HG02943 (cell line): Measurements from ENCODE around the gene EYS.

Experiments used
- ATAC-seq: cut with Tn5 transposase; IDR thresholded peaks from one replicate; pipeline ENCODE4 v1.9.1; 2021; ENCODE audit warnings: mild to moderate bottlenecking, low read depth, moderate library complexity; ENCODE audit not compliant: unreplicated experiment

Gene EYS

DNA sequence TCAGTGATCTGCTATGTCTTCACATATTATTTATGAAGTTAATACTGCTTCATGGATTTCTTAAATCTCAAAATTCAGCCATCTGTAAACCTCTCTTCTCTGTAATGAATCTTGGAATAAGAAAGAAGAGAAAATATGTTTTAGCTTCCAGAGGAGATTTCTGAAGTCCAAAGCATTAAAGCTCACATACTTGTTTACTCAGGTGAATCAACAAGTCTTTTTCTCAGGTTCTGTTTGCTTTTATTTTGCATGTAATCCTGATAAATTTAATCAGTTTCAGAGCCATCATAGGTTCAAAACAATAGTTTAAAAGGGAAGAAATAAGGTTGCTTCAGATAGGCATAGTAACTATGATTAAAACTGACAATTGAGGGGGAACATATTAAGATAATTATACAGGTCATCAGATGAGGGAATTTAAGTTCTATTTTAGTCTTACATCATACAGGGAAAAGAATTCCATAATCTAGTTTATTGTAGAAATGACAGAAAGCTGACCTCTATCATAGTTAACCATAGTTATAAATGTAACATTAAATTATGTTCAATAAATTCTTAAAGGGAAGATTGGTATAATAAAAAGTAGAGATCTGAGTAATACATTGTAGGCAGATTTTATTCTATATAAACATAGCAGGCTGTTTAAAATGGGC lies 716.2 kb downstream of the EYS start:
- ATAC-seq = no peak

DNA sequence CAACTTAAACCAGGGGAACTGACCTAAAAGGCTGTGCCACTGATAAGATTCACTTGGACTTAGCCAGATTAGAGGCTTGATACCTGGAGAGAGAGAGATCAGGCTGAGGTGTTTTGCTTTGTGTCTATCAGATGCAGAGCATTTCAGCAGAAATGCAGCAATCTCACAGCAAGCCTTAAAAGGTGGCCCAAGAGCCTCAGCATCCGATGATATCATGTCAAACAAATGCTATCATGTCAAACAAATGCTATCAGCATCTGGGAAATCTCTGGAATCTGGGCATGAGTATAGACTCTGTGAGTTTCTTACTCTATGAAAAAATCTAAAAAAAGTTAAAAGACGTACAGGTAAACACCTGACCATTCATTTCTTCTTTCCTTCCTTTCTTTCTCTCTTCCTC lies 718.9 kb downstream of the EYS start:
- ATAC-seq = no peak

DNA sequence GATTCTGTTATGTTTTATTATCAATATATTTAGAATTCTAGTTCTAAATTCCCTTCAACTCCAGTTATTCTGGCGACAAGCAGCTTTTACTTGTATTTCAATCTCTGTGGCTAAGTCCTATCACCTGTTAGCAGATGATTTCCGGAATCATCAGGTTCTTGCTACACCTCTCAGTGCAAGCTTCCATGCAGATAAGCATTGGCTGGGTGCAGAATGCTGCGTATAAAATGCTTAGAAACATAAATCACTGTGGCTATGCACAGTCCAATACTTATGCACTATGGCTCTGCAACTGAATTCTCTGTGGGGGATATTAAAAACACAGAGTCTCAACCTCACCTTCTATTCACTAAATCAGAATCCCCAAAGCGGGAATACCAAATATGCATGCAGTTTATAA lies 720.0 kb downstream of the EYS start:
- no peak for ATAC-seq

DNA sequence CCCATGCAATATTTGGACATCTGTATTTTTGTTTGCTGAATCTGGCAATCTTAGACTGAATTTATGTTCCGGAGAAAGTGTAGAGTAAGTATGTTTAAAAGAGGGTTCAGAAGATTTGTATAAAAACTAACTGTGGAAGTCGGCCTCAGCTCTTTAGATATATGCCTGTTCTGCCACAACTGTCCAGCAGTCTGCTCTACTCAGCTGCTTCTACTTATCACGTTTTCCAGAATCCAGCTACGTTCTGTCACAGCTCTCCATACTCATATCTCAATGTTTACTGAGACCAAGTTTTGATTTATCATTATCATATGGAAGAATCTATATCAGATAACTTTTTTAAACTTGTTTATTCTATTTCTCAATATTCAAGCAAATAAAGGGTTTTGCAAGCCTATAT lies 721.3 kb downstream of the EYS start:
- no peak for ATAC-seq

DNA sequence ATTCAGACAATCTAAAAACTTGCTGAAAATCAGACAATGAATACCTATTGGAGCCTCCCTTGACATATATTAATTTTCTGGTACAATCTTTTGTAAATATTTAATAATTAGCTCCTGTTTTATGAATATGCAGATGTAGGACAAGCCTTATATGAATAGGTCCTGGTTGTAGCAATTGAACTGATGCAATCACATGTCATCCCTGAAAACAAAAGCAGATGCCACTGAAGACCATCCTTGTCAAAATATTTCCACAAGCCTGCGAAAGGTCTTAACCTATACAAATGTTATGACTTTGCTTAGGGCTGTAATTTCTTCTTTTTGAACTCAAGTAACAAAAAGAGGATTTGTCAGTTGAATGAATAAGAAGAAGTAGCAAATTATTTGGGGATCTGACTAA lies 722.1 kb downstream of the EYS start:
- no peak for ATAC-seq

DNA sequence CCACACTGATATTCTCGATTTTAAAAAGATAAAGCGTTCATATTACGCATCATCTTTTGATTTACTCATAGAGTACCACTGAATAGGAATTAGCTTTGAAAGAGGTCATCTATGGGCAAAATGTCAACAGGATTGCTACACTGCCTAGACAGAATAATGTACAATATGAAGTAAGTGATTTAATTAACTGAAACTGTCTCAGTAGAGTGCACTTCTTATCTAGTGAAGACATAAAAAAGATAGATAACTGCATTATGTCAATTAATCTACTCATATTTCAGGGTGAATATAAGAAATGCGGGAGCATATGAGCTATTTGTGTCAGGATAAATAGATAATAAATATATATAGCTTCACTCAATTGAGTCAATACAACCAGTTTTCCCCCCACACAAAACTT lies 723.9 kb downstream of the EYS start:
- no peak for ATAC-seq

DNA sequence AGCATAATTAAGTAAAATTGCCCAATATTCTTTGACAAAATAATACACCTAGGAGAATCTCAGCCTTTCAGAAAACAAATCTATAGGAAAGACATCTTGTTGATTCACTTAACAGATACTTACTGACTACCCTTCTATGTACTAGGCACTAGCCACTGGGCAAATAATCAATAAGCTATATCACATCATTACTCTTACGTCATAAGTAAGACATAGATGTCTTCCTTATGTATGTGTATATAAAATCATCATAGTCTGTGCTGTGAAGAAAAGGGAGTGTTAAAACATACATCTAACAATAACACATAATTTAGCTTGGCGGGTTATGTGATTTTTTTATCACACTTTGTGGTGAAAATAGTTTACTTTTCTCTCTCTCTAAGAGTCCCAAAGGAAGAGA lies 733.9 kb downstream of the EYS start:
- no peak for ATAC-seq

DNA sequence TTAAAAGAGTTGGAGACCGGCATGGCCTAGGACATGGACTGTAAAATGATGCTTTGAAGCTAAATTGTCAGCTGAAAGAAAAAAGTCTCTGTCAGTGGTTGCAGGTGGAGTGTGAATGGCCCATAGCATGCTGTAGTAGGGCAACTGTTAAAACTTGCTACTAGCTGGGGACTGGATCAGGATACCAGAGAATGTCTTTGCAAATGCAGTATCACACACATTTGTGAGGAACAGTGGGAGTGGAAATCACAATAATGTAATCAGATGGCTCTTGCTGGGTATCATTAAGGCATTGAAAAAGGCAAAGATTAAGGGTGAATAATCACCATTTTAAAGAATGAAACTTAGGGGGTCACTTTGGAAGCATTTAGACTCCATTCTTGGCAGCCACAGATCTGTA lies 737.9 kb downstream of the EYS start:
- no peak for ATAC-seq

DNA sequence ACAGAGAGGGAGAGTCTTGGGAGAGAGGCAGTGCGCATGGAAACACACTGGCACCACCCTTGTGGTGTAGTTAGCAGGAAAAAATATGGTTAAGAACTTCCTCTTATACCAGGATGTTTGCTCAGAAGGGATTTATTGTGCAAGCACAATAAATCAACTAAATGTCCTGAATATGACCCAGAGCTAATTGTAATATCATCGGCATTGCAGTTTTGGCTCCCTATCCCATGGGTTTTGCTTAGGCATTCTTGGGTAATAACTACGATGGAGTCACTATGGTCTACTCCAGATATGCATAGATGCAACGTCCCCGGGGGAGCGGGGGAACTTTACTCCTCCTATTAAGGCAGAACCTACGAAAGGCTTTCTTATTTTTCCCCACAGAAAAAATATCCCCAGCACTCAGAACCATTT lies 751.6 kb downstream of the EYS start:
- no peak for ATAC-seq

DNA sequence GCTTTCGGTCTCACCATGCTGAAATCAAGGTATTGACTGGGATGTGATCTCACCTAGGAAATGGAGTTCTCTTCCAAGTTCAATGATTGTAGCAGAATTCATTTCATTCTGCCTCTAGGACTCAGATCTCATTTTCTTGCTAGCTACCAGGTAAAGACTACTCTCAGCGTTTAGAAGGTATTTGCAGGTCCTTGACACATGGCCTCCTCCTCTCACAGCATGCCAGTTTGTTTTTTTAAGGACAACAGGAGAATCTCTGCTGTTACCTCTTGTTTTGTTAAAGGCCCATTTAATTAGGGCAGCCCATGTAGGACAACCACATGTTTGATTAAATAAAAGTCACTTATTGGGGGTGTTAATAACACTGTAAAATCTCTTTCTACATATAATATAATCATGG lies 757.8 kb downstream of the EYS start:
- ATAC-seq = no peak

DNA sequence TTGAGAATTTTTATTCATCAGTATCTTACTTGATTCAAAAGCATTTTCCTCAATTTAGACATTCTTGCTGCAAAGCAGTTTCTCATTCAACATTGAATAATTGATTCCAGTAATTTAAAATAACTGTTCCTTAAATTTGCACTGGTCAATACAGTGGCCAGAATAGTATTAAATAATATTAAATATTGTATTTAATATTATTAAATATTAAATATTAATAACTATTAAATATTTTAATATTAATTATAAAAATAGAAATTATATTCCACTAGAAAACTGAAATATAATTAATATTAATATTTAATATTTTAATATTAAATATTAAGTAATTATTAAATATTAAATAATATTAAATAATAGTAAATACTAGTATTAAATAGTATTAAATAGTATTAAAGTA lies 758.8 kb downstream of the EYS start:
- no peak for ATAC-seq

DNA sequence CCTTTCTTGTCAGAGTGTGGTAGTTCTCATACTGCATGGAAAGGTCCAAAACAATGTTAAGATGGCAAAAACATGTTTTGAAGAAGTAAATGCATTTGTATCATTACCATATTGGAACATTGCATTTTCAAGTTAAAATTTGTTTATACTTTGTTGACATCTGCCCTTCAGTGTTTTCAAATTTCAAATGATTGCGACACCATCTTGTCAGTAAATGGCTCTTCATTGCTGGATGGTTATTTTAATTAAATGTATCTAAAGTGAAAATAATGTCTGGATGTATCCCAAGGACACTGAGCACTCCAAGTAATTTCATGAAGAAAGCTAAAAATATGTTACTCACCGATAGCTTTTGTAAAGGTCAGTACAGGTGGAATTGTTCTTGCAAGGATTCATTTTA lies 761.6 kb downstream of the EYS start:
- ATAC-seq = no peak

DNA sequence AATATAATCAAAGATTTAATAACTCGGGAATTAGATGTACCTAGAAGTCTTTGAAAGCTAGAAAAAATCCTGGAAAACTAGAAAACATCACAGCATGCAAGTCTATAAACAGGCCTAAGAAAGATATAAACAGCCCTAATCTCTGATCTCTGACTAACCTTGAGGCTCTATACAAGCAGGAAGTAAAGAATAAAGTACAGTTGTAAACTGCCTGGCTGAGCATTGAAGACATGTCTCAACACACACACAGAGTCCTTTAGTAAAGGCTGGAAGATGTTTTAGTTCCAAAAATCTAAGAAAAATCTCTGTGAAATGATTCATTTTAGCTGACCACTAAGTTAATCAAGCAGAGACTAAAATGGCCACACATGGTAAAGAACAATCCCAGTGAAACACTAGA lies 774.5 kb downstream of the EYS start:
- no peak for ATAC-seq

DNA sequence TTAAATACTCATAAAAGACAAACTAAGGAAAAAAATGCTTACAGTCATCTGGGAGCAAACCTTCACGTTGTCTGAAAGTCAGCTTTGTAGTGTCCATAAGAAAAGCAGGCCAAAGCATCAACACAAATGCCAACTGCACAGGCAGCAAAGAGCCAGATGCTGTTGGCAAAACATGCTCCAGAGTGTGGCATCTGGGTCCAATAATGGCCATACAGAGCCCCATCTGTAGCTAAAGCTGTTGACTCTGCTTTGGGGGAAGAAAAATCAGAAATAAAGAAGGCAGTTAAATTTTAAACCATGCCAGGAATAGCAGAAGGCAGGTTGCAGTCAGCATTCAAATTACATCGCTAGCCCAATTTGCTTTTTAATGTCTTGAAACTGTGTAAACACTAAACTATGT lies 776.3 kb downstream of the EYS start:
- ATAC-seq = no peak

DNA sequence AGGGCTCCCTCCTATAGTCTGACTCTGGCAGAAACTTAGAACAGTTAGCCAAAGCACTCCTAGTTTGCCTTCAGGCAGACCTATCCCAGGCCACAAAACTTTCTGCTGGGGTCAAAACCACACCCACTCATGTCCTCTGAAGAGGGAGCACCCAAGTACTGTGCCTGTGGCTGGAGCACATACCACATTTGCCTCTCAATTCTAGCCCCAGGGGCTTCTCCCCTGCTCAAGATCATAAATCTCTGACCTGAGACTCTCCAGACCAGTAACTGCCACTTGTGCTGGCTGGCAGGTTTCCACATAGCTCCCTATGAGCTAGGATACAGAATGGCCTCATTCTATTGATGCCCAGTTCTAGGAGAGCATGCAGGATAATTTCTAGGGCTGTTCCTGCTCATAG lies 781.0 kb downstream of the EYS start:
- ATAC-seq = no peak

DNA sequence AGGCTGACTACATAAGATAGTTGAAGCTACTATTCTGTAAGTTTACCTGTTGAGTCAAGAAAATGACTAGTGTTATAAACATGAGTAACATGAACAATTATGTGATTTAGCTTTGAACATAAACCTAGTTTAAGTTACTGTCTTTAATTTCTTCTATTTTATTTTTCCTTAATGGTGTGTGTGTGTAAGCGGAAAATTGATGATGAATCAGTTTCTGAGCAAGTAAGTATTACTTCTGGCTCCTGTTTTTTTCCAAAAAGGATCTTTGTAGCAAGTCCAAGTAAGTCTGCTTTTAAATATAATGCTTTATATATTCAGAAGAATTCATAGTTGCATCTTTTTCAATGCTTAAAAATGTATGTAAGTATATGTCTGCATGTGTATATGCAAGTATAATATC lies 786.8 kb downstream of the EYS start:
- no peak for ATAC-seq

DNA sequence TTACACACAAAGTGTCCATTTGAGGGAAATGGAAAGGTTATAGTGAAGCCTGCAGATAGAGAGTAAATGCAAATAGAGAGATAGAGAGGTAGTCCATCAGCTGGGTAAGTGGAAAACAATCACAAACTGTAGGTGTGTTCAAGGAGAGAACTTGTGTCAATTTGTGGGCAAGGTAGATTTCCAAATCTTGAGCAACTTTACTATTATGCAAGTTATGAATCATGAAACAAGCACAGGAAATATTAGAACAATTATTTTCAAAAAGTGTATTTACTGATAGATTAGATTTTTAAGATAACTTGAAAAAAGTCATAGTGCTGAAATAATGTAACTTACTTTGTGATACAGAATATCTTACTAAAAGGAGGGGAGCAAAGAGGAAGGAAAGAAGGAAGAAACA lies 792.9 kb downstream of the EYS start:
- ATAC-seq = no peak

DNA sequence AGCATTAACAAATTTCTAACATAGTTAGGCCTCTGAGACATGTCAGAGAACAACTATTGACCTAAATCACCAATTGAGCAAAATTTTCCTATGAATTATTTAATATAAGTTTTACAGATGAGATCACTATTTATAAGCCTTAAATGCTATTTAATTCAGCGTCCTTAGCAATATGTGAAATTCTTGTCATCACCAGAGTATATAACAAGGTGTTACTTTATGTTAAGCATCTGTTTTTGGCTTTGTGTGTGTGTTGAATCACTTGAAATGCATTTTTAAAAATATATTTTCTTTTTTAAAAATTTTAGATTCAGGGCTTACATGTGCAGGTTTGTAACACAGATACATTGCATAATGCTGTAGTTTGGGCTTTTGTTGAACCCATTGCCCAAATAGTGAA lies 794.1 kb downstream of the EYS start:
- no peak for ATAC-seq

DNA sequence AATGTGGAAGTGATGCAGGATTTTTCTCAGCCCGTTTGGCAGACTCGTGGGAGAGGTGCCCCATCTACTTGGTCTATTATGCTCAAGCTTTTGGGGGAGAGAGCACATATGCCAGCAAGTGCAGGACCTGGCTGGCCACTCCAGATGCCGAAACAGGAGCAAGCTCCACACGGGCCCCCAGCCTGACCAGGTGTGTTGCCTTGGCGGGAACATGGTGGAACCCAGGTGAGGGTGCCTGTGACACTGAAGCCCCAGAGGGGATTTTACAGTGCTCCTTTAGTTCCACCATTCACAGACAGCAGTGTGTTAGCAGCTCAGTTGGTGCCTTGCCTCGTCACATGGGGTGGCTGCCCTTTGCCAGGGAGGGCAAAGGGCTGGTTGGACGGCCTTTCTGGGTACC lies 798.9 kb downstream of the EYS start:
- no peak for ATAC-seq

DNA sequence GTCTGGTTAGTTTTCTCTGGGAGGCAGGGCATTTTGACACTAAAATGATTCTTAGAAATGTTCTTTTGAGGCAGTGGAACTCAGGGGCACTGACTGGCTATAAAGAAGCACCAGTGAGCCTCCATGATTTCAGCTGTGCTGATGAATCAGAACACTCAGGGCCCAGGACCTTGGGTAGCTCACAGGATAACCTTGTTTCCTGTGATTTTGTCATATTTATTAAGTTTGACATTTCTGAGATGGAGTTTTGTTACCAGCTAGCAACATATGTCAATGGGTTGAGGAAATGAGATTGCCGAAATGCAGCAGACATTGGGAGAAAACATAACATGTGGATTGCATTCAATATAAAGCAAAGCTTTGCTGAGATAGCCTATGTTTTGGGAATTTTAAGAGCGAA lies 802.4 kb downstream of the EYS start:
- ATAC-seq = no peak

DNA sequence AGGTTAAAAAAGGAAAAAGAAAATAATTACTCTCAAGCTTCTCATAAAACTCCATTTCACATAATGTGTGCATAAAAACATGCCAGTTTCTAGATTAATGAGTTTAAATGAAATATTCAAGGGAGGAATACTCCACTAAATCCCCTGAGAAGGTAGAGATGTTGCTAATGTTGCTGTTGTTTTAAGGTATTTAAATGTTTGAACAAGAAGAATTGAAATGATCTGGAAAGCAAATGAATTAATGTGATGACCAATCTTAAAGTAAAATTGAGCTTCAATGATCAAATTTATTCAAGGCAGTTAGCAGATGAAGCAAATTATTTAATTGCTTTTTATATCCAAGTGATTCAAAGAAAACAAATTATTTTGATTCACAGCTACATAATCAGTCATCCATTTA lies 804.4 kb downstream of the EYS start:
- ATAC-seq = no peak

DNA sequence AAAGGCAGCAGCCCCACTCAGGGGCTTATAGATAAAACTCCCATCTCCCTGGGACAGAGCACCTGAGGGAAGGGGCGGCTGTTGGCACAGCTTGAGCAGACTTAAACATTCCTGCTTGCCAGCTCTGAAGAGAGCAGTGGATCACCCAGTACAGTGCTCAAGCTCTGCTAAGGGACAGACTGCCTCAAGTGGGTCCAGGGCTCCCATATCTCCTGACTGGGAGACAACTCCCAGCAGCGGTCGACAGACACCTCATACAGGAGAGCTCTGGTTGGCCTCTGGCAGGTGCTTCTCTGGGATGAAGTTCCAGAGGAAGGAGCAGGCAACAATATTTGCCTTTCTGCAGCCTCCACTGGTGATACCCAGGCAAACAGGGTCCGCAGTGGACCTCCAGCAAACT lies 810.1 kb downstream of the EYS start:
- no peak for ATAC-seq

DNA sequence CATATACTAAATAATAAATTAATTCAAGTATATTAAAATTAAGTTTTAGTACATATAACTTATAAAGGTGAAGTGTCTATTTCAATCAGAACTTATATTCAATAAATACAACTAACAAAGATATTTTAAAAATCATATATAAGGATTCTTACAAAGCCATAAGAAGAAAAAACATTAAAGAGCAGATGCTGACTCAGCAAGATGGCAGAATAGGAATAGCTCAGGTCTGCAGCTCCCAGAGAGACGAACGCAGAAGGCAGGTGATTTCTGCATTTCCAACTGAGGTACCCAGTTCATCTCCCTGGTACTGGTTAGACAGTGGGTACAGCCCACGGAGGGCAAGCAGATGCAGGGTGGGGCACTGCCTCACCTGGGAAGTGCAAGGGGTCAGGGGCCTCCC lies 811.1 kb downstream of the EYS start:
- ATAC-seq = no peak
